ENCODE results near the gene SRSF3. TPM values are rescaled to one million over a fixed set of nuclear protein-coding genes. Genes with fewer than 3 reads are reported as not detected.
"Not testable (repeated sequence)": the region's sequence is repeated elsewhere in the genome, so short reads cannot be mapped to it uniquely, and the experiment has no call there.

The SRSF3 gene
- total RNA-seq, 2 donors from 2014 or later: 493 to 536 TPM

GRCh38 chr6:36586606-36587005 is 7.6 kb upstream of the SRSF3 start:
- Mint-ChIP-seq H3K27me3 (ENCODE audit: insufficient read depth) (no peaks in the 10 kb centered on the region), H3K9me3 (no peaks in the 10 kb centered on the region), H3K36me3 (ENCODE audit: low read depth) (no peaks in the 10 kb centered on the region), H3K27ac (no peak overlapping the region), H3K4me1 (no peaks in the 10 kb centered on the region), H3K4me3 (no peak overlapping the region)
- Histone ChIP-seq H3K27ac (ENCODE audit: low read depth, low read length) (no peak overlapping the region), H3K4me3 (ENCODE audit: low read length) (no peak overlapping the region), H3K36me3 (ENCODE audit: control insufficient read depth, insufficient read depth, low read length) (no peaks in the 10 kb centered on the region), H3K4me1 (ENCODE audit: control insufficient read depth, insufficient read depth, low read length) (no peaks in the 10 kb centered on the region), H3K27me3 (ENCODE audit: control insufficient read depth, insufficient read depth, low read length, poor library complexity, severe bottlenecking) (no peaks in the 10 kb centered on the region), H3K9me3 (ENCODE audit: control insufficient read depth, low read length) (no peaks in the 10 kb centered on the region), H3K9ac (ENCODE audit: extremely low read depth, low read length, poor library complexity, severe bottlenecking) (no peak overlapping the region)
- DNase-seq: no peak
- no peak for TF ChIP-seq CTCF (conservative IDR thresholded peaks at IDR 0.05)
- 92 to 100% methylated on average over 1 of the region's 1 CpG for WGBS, 2 experiments (ENCODE audit: insufficient coverage in 1 of 2, insufficient read length in 1 of 2)

GRCh38 chr6:36589025-36589400 is 5.1 kb upstream of the SRSF3 start:
- not testable (repeated sequence) for H3K27me3 Mint-ChIP-seq (ENCODE audit: insufficient read depth); DNase-seq; H3K9me3 Mint-ChIP-seq; H3K9ac ChIP-seq (ENCODE audit: extremely low read depth, low read length, poor library complexity, severe bottlenecking); H3K4me3 Mint-ChIP-seq; H3K27ac ChIP-seq (ENCODE audit: low read depth, low read length); H3K27ac Mint-ChIP-seq; H3K4me1 Mint-ChIP-seq; H3K36me3 ChIP-seq (ENCODE audit: control insufficient read depth, insufficient read depth, low read length); H3K27me3 ChIP-seq (ENCODE audit: control insufficient read depth, insufficient read depth, low read length, poor library complexity, severe bottlenecking); H3K36me3 Mint-ChIP-seq (ENCODE audit: low read depth); H3K9me3 ChIP-seq (ENCODE audit: control insufficient read depth, low read length); H3K4me1 ChIP-seq (ENCODE audit: control insufficient read depth, insufficient read depth, low read length); H3K4me3 ChIP-seq (ENCODE audit: low read length)
- whole genome bisulfite sequencing, 2 experiments (ENCODE audit: insufficient coverage in 1 of 2, insufficient read length in 1 of 2): 94 to 100% methylated on average over 2 to 7 of the region's 9 CpGs

GRCh38 chr6:36590237-36590636 is 3.9 kb upstream of the SRSF3 start:
- TF ChIP-seq CTCF (conservative IDR thresholded peaks at IDR 0.05): no peak
- H3K9me3 ChIP-seq (ENCODE audit: control insufficient read depth, low read length): no peaks in the 10 kb centered on the region
- Mint-ChIP-seq H3K27ac (no peak overlapping the region), H3K36me3 (ENCODE audit: low read depth) (peaks cover 10% of the 10 kb centered on the region), H3K4me3 (no peak overlapping the region), H3K27me3 (ENCODE audit: insufficient read depth) (no peaks in the 10 kb centered on the region), H3K4me1 (peaks cover 3% of the 10 kb centered on the region), H3K9me3 (peaks cover 2% of the 10 kb centered on the region)
- H3K4me3 ChIP-seq (ENCODE audit: low read length): no peak overlapping the region
- H3K27ac ChIP-seq (ENCODE audit: low read depth, low read length): no peak overlapping the region
- H3K36me3 ChIP-seq (ENCODE audit: control insufficient read depth, insufficient read depth, low read length): peaks cover 6% of the 10 kb centered on the region
- 92% methylated on average over 1 of the region's 1 CpG; no CpG with 5 or more reads in 1 of the 2 experiments for WGBS, 2 experiments (ENCODE audit: insufficient coverage in 1 of 2, insufficient read length in 1 of 2)
- H3K9ac ChIP-seq (ENCODE audit: extremely low read depth, low read length, poor library complexity, severe bottlenecking): no peak overlapping the region
- no peaks in the 10 kb centered on the region for H3K27me3 ChIP-seq (ENCODE audit: control insufficient read depth, insufficient read depth, low read length, poor library complexity, severe bottlenecking)
- DNase-seq: no peak
- H3K4me1 ChIP-seq (ENCODE audit: control insufficient read depth, insufficient read depth, low read length): no peaks in the 10 kb centered on the region

- peaks cover 2% of the 10 kb centered on the region for H3K9me3 Mint-ChIP-seq
- H3K27ac Mint-ChIP-seq: no peak overlapping the region
- no peaks in the 10 kb centered on the region for H3K4me1 ChIP-seq (ENCODE audit: control insufficient read depth, insufficient read depth, low read length)
- H3K9ac ChIP-seq (ENCODE audit: extremely low read depth, low read length, poor library complexity, severe bottlenecking): no peak overlapping the region
- H3K27ac ChIP-seq (ENCODE audit: low read depth, low read length): no peak overlapping the region
- no peaks in the 10 kb centered on the region for H3K9me3 ChIP-seq (ENCODE audit: control insufficient read depth, low read length)
- 87 to 90% methylated on average over 6 to 12 of the region's 12 CpGs for WGBS, 2 experiments (ENCODE audit: insufficient coverage in 1 of 2, insufficient read length in 1 of 2)
- peaks cover 30% of the 10 kb centered on the region for H3K36me3 Mint-ChIP-seq (ENCODE audit: low read depth)
- no peak overlapping the region for H3K4me3 Mint-ChIP-seq
- no peak for TF ChIP-seq CTCF (conservative IDR thresholded peaks at IDR 0.05)
- H3K4me3 ChIP-seq (ENCODE audit: low read length): no peak overlapping the region
- no peaks in the 10 kb centered on the region for H3K27me3 Mint-ChIP-seq (ENCODE audit: insufficient read depth)
- H3K4me1 Mint-ChIP-seq: peaks cover 6% of the 10 kb centered on the region
- H3K27me3 ChIP-seq (ENCODE audit: control insufficient read depth, insufficient read depth, low read length, poor library complexity, severe bottlenecking): no peaks in the 10 kb centered on the region
- H3K36me3 ChIP-seq (ENCODE audit: control insufficient read depth, insufficient read depth, low read length): peaks cover 24% of the 10 kb centered on the region
- DNase-seq: no peak
Observed at GRCh38 chr6:36592221-36592655, 1.9 kb upstream of the SRSF3 start.
